ENCODE results near the gene RFX4. TPM values are rescaled to one million over a fixed set of nuclear protein-coding genes. Genes with fewer than 3 reads are reported as not detected.

RFX4 gene
- polyA plus RNA-seq, 1 donor (not counting 4 experiments of a cell fraction or from before 2014, with no cell fraction given): not detected

GRCh38 chr12:106581543-106582248, 1.1 kb upstream of the RFX4 start:
- peaks cover 74% of the 10 kb centered on the region for H3K27me3 ChIP-seq (ENCODE audit: control insufficient read depth, extremely low read depth, insufficient read depth, low read length)
- DNase-seq (ENCODE audit: low read depth, low spot score) (no peak), FAIRE-seq (no peak)
- H4K20me1 ChIP-seq (ENCODE audit: control insufficient read depth, extremely low read depth, insufficient read depth, low read length): no peaks in the 10 kb centered on the region
- no peak overlapping the region for H3K9ac ChIP-seq (ENCODE audit: control insufficient read depth, extremely low read depth, insufficient read depth, low read length)
- no peaks in the 10 kb centered on the region for H3K9me1 ChIP-seq (ENCODE audit: control insufficient read depth, extremely low read depth, insufficient read depth, low read length)
- peaks cover 2% of the 10 kb centered on the region for H3K4me1 ChIP-seq (ENCODE audit: control insufficient read depth, extremely low read depth, insufficient read depth, low read length)
- H2AFZ ChIP-seq (ENCODE audit: control insufficient read depth, low read length): no peak overlapping the region
- no peak overlapping the region for H3K4me3 ChIP-seq (ENCODE audit: control insufficient read depth in 2 of 3, extremely low read depth in 1 of 3, insufficient read depth in 2 of 3, low read depth in 1 of 3, low read length in 3 of 3)
- H3K9me3 ChIP-seq (ENCODE audit: control insufficient read depth, low read depth, low read length): no peaks in the 10 kb centered on the region
- no peaks in the 10 kb centered on the region for H3K79me2 ChIP-seq (ENCODE audit: control insufficient read depth, insufficient read depth, low read length)
- no peaks in the 10 kb centered on the region for H3K36me3 ChIP-seq (ENCODE audit: control insufficient read depth in 2 of 2, extremely low read depth in 1 of 2, insufficient read depth in 2 of 2, low read length in 2 of 2)
- no peak overlapping the region for H3K27ac ChIP-seq (ENCODE audit: control insufficient read depth, insufficient read depth, low read length)
- dilution Hi-C loops (cut with MboI; ENCODE audit: extremely low pct_ligation_motif_present, low sequenced_read_pairs): no loop called here
- no peak for TF ChIP-seq CTCF (optimal IDR thresholded peaks at IDR 0.05 in 1 of 3, IDR thresholded peaks at IDR 0.05 in 1 of 3, conservative IDR thresholded peaks at IDR 0.05 in 1 of 3; ENCODE audit: extremely low read depth in 1 of 3, insufficient read depth in 2 of 3, low read length in 3 of 3)
- TF ChIP-seq EZH2 (IDR thresholded peaks at IDR 0.05; ENCODE audit: low read length): peak; percentile 74
- no peak overlapping the region for H3K4me2 ChIP-seq (ENCODE audit: control insufficient read depth, extremely low read depth, insufficient read depth, low read depth, low read length)

- H3K9me1 ChIP-seq (ENCODE audit: control insufficient read depth, extremely low read depth, insufficient read depth, low read length): no peaks in the 10 kb centered on the region
- no peak for DNase-seq (ENCODE audit: low read depth, low spot score)
- no peak overlapping the region for H2AFZ ChIP-seq (ENCODE audit: control insufficient read depth, low read length)
- H4K20me1 ChIP-seq (ENCODE audit: control insufficient read depth, extremely low read depth, insufficient read depth, low read length): no peaks in the 10 kb centered on the region
- H3K36me3 ChIP-seq (ENCODE audit: control insufficient read depth in 2 of 2, extremely low read depth in 1 of 2, insufficient read depth in 2 of 2, low read length in 2 of 2): no peaks in the 10 kb centered on the region
- TF ChIP-seq EZH2 (IDR thresholded peaks at IDR 0.05; ENCODE audit: low read length) (no peak), CTCF (optimal IDR thresholded peaks at IDR 0.05 in 1 of 3, IDR thresholded peaks at IDR 0.05 in 1 of 3, conservative IDR thresholded peaks at IDR 0.05 in 1 of 3; ENCODE audit: extremely low read depth in 1 of 3, insufficient read depth in 2 of 3, low read length in 3 of 3) (no peak)
- H3K79me2 ChIP-seq (ENCODE audit: control insufficient read depth, insufficient read depth, low read length): no peaks in the 10 kb centered on the region
- H3K27me3 ChIP-seq (ENCODE audit: control insufficient read depth, extremely low read depth, insufficient read depth, low read length): peaks cover 79% of the 10 kb centered on the region
- H3K9ac ChIP-seq (ENCODE audit: control insufficient read depth, extremely low read depth, insufficient read depth, low read length): no peak overlapping the region
- FAIRE-seq: no peak
- no peak overlapping the region for H3K4me2 ChIP-seq (ENCODE audit: control insufficient read depth, extremely low read depth, insufficient read depth, low read depth, low read length)
- H3K4me3 ChIP-seq (ENCODE audit: control insufficient read depth in 2 of 3, extremely low read depth in 1 of 3, insufficient read depth in 2 of 3, low read depth in 1 of 3, low read length in 3 of 3): no peak overlapping the region
- H3K4me1 ChIP-seq (ENCODE audit: control insufficient read depth, extremely low read depth, insufficient read depth, low read length): peaks cover 2% of the 10 kb centered on the region
- no peaks in the 10 kb centered on the region for H3K9me3 ChIP-seq (ENCODE audit: control insufficient read depth, low read depth, low read length)
- dilution Hi-C loops (cut with MboI; ENCODE audit: extremely low pct_ligation_motif_present, low sequenced_read_pairs): no loop called here
- H3K27ac ChIP-seq (ENCODE audit: control insufficient read depth, insufficient read depth, low read length): no peak overlapping the region
Measured at GRCh38 chr12:106582249-106582591, 584 bp upstream of the RFX4 start.

Data from keratinocyte (primary cell).